BE2C (cell line): ENCODE measurements around the gene MCF2.

Source experiments
- DNase-seq: peaks from one replicate; pipeline ENCODE4 v3.0.0-alpha.2; 2020
- H3K27me3 ChIP-seq: fragments of 250-450 bp; sonication (Bioruptor Pico); 2 replicates; pipeline ENCODE4 v1.5.1; 2020; ENCODE audit warnings: mild to moderate bottlenecking
- H3K36me3 ChIP-seq: fragments of 250-450 bp; sonication (Bioruptor Pico); 2 replicates; pipeline ENCODE4 v1.5.1; 2020; ENCODE audit warnings: mild to moderate bottlenecking
- H3K4me1 ChIP-seq: fragments of 250-450 bp; sonication (Bioruptor Pico); 2 replicates; pipeline ENCODE4 v1.5.1; 2020
- H3K4me3 ChIP-seq: 2 replicates; pipeline ENCODE4 v1.5.1; 2011; ENCODE audit warnings: low read depth, low read length
- H3K9me3 ChIP-seq: fragments of 250-450 bp; sonication (Bioruptor Pico); 2 replicates; pipeline ENCODE4 v1.5.1; 2020
- TF ChIP-seq, protein P1 (sequence below): IDR thresholded peaks from 2 replicates; pipeline ENCODE4 v1.5.1; 2012; ENCODE audit warnings: mild to moderate bottlenecking, low read depth, low read length

MCF2 gene

DNA sequence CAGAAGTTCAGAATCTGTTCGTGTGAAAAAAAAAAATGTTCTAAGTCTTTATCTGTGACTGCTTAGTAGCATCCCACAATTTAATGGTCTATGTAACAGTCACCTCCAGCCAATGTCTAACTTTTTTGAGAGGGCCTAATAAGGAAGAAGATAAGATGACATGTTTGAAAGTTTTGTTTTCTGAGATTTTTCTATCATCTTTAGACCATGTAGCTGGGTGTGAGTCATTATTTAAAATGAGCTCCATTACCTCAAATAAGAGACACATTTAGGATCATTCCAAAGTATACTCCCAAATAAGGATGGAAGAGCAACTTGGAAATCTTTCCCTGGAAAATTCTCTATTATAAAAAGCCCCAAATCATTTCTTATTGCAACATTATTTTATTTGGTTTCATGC is 28.2 kb upstream of the MCF2 start:
- TF ChIP-seq, protein P1, sequence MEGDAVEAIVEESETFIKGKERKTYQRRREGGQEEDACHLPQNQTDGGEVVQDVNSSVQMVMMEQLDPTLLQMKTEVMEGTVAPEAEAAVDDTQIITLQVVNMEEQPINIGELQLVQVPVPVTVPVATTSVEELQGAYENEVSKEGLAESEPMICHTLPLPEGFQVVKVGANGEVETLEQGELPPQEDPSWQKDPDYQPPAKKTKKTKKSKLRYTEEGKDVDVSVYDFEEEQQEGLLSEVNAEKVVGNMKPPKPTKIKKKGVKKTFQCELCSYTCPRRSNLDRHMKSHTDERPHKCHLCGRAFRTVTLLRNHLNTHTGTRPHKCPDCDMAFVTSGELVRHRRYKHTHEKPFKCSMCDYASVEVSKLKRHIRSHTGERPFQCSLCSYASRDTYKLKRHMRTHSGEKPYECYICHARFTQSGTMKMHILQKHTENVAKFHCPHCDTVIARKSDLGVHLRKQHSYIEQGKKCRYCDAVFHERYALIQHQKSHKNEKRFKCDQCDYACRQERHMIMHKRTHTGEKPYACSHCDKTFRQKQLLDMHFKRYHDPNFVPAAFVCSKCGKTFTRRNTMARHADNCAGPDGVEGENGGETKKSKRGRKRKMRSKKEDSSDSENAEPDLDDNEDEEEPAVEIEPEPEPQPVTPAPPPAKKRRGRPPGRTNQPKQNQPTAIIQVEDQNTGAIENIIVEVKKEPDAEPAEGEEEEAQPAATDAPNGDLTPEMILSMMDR, result no peak
- Histone ChIP-seq H3K36me3 (no peaks in the 10 kb centered on the region), H3K9me3 (no peaks in the 10 kb centered on the region), H3K27me3 (no peaks in the 10 kb centered on the region), H3K4me1 (no peaks in the 10 kb centered on the region), H3K4me3 (no peak overlapping the region)
- DNase-seq, result no peak

DNA sequence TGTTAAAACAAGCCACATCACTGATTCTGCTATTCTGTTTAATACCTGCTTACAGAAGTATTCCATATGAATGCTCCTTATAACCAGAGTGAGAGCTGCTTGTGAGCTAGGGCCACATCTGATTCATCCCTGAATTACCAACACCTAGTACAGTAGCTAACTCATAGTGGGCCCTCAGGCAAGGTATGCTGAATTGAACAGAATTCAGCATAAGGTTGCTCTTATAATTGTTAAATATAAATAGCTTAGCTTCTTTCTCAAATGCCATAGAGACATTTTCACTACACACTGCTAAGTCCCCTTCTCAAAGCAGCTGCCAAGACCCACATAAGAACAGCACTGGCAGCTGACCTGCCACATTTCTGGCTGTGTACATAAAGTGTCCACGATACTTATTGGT is 27.0 kb upstream of the MCF2 start:
- DNase-seq, result no peak
- Histone ChIP-seq H3K27me3 (no peaks in the 10 kb centered on the region), H3K36me3 (no peaks in the 10 kb centered on the region), H3K4me1 (no peaks in the 10 kb centered on the region), H3K4me3 (no peak overlapping the region), H3K9me3 (no peaks in the 10 kb centered on the region)
- TF ChIP-seq, protein P1, result no peak

DNA sequence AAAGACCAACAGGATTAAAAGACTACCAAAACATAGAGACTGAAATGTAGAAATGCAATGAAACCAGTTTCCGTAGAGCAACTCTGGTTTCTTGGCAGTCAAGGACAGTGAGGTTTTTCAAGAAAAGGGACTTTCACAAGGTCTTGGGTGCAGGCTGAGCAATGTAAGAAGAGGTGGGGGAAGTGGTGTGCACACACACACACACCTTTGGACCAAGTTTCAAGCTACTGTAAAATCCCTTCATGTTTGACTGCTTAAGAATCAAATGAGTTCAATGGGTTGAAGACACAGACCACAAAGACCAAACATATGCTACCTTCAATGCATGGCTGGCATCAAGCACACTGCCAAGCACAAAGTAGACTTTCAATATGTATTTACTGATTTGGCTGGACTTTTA is 17.8 kb upstream of the MCF2 start:
- Histone ChIP-seq H3K9me3 (no peaks in the 10 kb centered on the region), H3K36me3 (no peaks in the 10 kb centered on the region), H3K4me1 (no peaks in the 10 kb centered on the region), H3K27me3 (no peaks in the 10 kb centered on the region), H3K4me3 (no peak overlapping the region)
- no peak for DNase-seq
- TF ChIP-seq, protein P1, result no peak

DNA sequence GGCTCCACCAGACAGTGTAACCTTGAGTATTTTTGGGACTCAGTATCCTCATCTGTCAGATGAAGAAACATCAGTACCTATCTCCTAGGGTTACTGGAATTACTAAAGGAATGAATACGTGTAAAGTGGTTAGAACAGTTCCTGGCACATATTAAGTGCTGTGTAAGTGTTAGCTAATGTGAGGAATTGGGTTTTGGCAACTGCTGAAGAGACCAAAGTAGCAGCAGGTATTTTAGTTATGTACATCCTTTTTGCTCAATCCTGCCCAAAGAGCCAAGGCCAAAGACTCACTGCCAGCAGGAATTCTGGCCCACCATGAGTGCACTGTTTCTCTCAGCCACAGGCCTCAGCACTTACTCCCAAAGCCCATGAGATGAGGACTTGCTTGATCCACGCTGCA is 16.7 kb upstream of the MCF2 start:
- H3K9me3 ChIP-seq, result no peaks in the 10 kb centered on the region
- DNase-seq, result no peak

DNA sequence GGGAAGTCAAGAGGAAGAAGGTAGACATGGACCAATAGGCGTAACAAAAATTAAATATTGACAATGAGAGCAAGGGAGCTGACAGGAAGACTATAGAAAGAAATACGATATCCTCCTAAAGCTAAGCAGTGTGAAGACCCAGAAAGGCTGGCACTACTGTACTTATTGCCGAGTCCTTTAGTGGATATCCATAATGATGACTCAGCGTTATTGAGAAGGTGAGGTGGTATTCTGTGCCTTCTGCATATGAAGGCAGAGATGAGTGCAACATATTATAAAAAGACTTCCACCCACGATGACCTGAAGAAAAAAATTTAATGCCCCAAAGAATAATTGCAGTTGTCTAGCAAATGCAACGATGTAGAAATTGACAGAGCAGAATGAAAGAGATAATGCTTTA is 13.0 kb upstream of the MCF2 start:
- H3K4me3 ChIP-seq, result no peak overlapping the region
- no peaks in the 10 kb centered on the region for H3K9me3 ChIP-seq
- H3K36me3 ChIP-seq, result no peaks in the 10 kb centered on the region
- no peaks in the 10 kb centered on the region for H3K27me3 ChIP-seq
- no peak for DNase-seq
- H3K4me1 ChIP-seq, result no peaks in the 10 kb centered on the region
- TF ChIP-seq, protein P1, result no peak

More for the DNA sequence above, 16.7 kb upstream of the MCF2 start:
- no peak overlapping the region for H3K4me3 ChIP-seq
- no peaks in the 10 kb centered on the region for H3K4me1 ChIP-seq
- no peaks in the 10 kb centered on the region for H3K27me3 ChIP-seq
- no peaks in the 10 kb centered on the region for H3K36me3 ChIP-seq
- TF ChIP-seq, protein P1, result no peak

DNA sequence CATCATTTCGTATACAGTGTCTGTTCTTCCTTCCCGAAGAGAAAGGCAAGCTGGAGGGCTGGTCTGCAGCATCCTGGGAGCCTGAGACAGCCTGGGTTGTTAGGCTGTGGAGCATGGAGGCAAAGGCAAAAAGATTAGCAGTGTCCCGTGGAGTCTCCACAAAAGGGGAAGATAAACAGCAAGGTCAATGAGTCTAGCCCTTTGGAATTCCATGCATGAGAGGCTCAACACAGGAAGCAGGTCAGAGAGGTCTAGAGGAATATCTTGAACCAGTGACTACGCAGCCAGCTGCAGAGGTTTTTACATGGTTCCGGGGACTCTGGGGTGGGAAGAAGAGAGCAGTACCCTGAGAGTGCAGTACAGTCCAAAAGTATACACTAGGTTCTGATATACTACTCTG is 12.2 kb upstream of the MCF2 start:
- Histone ChIP-seq H3K36me3 (no peaks in the 10 kb centered on the region), H3K4me3 (no peak overlapping the region), H3K27me3 (no peaks in the 10 kb centered on the region), H3K9me3 (no peaks in the 10 kb centered on the region), H3K4me1 (no peaks in the 10 kb centered on the region)
- DNase-seq, result no peak
- TF ChIP-seq, protein P1, result no peak
